Hepatocyte (in vitro differentiated cells): ENCODE measurements around the gene TAS2R41. TPM values are rescaled to one million over a fixed set of nuclear protein-coding genes. Genes with fewer than 3 reads are reported as not detected.

Experiments used
- DNase-seq: peaks from one replicate; pipeline ENCODE4 v3.0.0-alpha.2; 2016; ENCODE audit warnings: low spot score
- H2AFZ ChIP-seq: fragments of 200-600 bp; sonication (generic); 2 replicates; pipeline ENCODE4 v1.6.0; 2016; ENCODE audit warnings: antibody characterized with exemption, mild to moderate bottlenecking
- H3K27ac ChIP-seq: fragments of 200-600 bp; sonication (generic); 2 replicates; pipeline ENCODE4 v1.5.1; 2016; ENCODE audit warnings: mild to moderate bottlenecking
- H3K27me3 ChIP-seq: fragments of 200-600 bp; sonication (generic); 2 replicates; pipeline ENCODE4 v1.6.1; 2016
- H3K36me3 ChIP-seq: fragments of 200-600 bp; sonication (generic); replicated peaks from 2 replicates; pipeline ENCODE4 v1.5.1; 2016; ENCODE audit warnings: low read depth; ENCODE audit not compliant: insufficient read depth
- H3K4me1 ChIP-seq: fragments of 200-600 bp; sonication (generic); 2 replicates; pipeline ENCODE4 v1.5.1; 2016; ENCODE audit warnings: mild to moderate bottlenecking, moderate library complexity; ENCODE audit not compliant: insufficient read depth
- H3K4me2 ChIP-seq: fragments of 200-600 bp; sonication (generic); 2 replicates; pipeline ENCODE4 v1.6.0; 2016
- H3K4me3 ChIP-seq: fragments of 200-600 bp; sonication (generic); 2 replicates; pipeline ENCODE4 v1.5.1; 2016; ENCODE audit warnings: mild to moderate bottlenecking
- H3K79me2 ChIP-seq: fragments of 200-600 bp; sonication (generic); 2 replicates; pipeline ENCODE4 v1.6.0; 2017; ENCODE audit warnings: mild to moderate bottlenecking
- H3K9me2 ChIP-seq: fragments of 200-600 bp; sonication (generic); replicated peaks from 2 replicates; pipeline ENCODE4 v1.6.0; 2017; ENCODE audit warnings: mild to moderate bottlenecking; ENCODE audit not compliant: insufficient read depth
- H3K9me3 ChIP-seq: fragments of 200-600 bp; sonication (generic); 2 replicates; pipeline ENCODE4 v1.5.1; 2016; ENCODE audit warnings: low read depth, mild to moderate bottlenecking
- H4K20me1 ChIP-seq: fragments of 200-600 bp; sonication (generic); 2 replicates; pipeline ENCODE4 v1.6.0; 2016; ENCODE audit warnings: mild to moderate bottlenecking; ENCODE audit not compliant: insufficient read depth, poor library complexity, severe bottlenecking
- CTCF ChIP-seq: fragments of 200-600 bp; sonication (generic); IDR thresholded peaks from 2 replicates; pipeline ENCODE4 v1.5.1; 2016; ENCODE audit warnings: antibody characterized with exemption, mild to moderate bottlenecking; ENCODE audit not compliant: poor library complexity
- EZH2 ChIP-seq: fragments of 200-600 bp; sonication (generic); IDR thresholded peaks from 2 replicates; pipeline ENCODE4 v1.6.1; 2016; ENCODE audit warnings: antibody characterized with exemption, mild to moderate bottlenecking, borderline replicate concordance
- EZH2phosphoT487 ChIP-seq: fragments of 200-600 bp; sonication (generic); IDR thresholded peaks from one replicate; pipeline ENCODE4 v1.6.1; 2018; ENCODE audit warnings: antibody characterized with exemption, mild to moderate bottlenecking, low read depth, moderate library complexity; ENCODE audit not compliant: unreplicated experiment, severe bottlenecking
- WGBS: methylation state at CpG from one replicate; pipeline ENCODE4 v1.1.6; 2016; ENCODE audit warnings: low lambda C conversion rate; ENCODE audit errors: missing lambda C conversion rate; 5-methylcytosine and 5-hydroxymethylcytosine counted together
- polyA plus RNA-seq: library from polyadenylated mRNA; unstranded; fragments of >200 nt; fragmentation: Nextera tagmentation; extraction: Ambion mirVana; gene quantifications from 2 replicates; pipeline ENCODE4 v1.2.1, GENCODE V29; 2016
- total RNA-seq: library from RNA; depleted of rRNA; stranded (reverse); fragments of >200 nt; gene quantifications from 2 replicates; pipeline ENCODE4 v1.2.3, GENCODE V29; 2014

The TAS2R41 gene
- total and polyA plus RNA-seq, 2 experiments from 2014 or later, result not detected

- Histone ChIP-seq H3K27me3 (no peaks in the 10 kb centered on the region), H3K27ac (no peak overlapping the region), H4K20me1 (no peaks in the 10 kb centered on the region), H3K4me3 (no peak overlapping the region), H3K4me2 (no peak overlapping the region), H3K4me1 (no peaks in the 10 kb centered on the region), H3K9me3 (no peaks in the 10 kb centered on the region), H3K9me2 (no peaks in the 10 kb centered on the region), H3K36me3 (no peaks in the 10 kb centered on the region), H2AFZ (no peak overlapping the region), H3K79me2 (no peaks in the 10 kb centered on the region)
- 91% methylated on average over 3 of the region's 3 CpGs for WGBS
- DNase-seq, result no peak
- TF ChIP-seq EZH2phosphoT487, result no peak
- TF ChIP-seq EZH2, result no peak
- no peak for TF ChIP-seq CTCF
Observed at GRCh38 chr7:143436325-143436946, 41.2 kb upstream of the TAS2R41 start.

- H3K27ac ChIP-seq, result no peak overlapping the region
- no peaks in the 10 kb centered on the region for H3K79me2 ChIP-seq
- TF ChIP-seq EZH2 (no peak), EZH2phosphoT487 (no peak), CTCF (no peak)
- no peaks in the 10 kb centered on the region for H3K9me3 ChIP-seq
- no peaks in the 10 kb centered on the region for H3K27me3 ChIP-seq
- no peaks in the 10 kb centered on the region for H3K4me1 ChIP-seq
- H3K36me3 ChIP-seq, result no peaks in the 10 kb centered on the region
- H4K20me1 ChIP-seq, result no peaks in the 10 kb centered on the region
- H3K9me2 ChIP-seq, result no peaks in the 10 kb centered on the region
- DNase-seq, result no peak
- 82% methylated on average over 4 of the region's 4 CpGs for WGBS
- no peak overlapping the region for H2AFZ ChIP-seq
- no peak overlapping the region for H3K4me3 ChIP-seq
- H3K4me2 ChIP-seq, result no peak overlapping the region
Observed at GRCh38 chr7:143437578-143437977, 40.1 kb upstream of the TAS2R41 start.

GRCh38 chr7:143439866-143440265, 37.8 kb upstream of the TAS2R41 start:
- H4K20me1 ChIP-seq, result no peaks in the 10 kb centered on the region
- H2AFZ ChIP-seq, result no peak overlapping the region
- no peaks in the 10 kb centered on the region for H3K4me1 ChIP-seq
- no peaks in the 10 kb centered on the region for H3K79me2 ChIP-seq
- H3K9me3 ChIP-seq, result no peaks in the 10 kb centered on the region
- H3K9me2 ChIP-seq, result no peaks in the 10 kb centered on the region
- H3K27ac ChIP-seq, result no peak overlapping the region
- no peak overlapping the region for H3K4me2 ChIP-seq
- 98% methylated on average over 2 of the region's 2 CpGs for WGBS
- no peaks in the 10 kb centered on the region for H3K36me3 ChIP-seq
- H3K4me3 ChIP-seq, result no peak overlapping the region
- no peaks in the 10 kb centered on the region for H3K27me3 ChIP-seq
- no peak for DNase-seq
- TF ChIP-seq EZH2phosphoT487 (no peak), CTCF (no peak), EZH2 (no peak)
